GM23338 (cell line): ENCODE results near the gene MAP3K21. TPM values are rescaled to one million over a fixed set of nuclear protein-coding genes. Genes with fewer than 3 reads are reported as not detected.

Experiments
- ATAC-seq: fragments of 200-7000 bp; cut with Tn5 transposase; 3 replicates; pipeline ENCODE4 v1.9.1; 2020
- DNase-seq: peaks from one replicate; pipeline ENCODE4 v3.0.0-alpha.2; 2015; ENCODE audit warnings: low spot score
- H2AFZ ChIP-seq: fragments of 200-600 bp; sonication (generic); 2 replicates; pipeline ENCODE4 v1.8.0; 2016; ENCODE audit warnings: antibody characterized with exemption, mild to moderate bottlenecking, moderate library complexity
- H3F3A ChIP-seq: fragments of 200-600 bp; sonication (generic); replicated peaks from 2 replicates; pipeline ENCODE4 v1.8.0; 2017; ENCODE audit warnings: antibody characterized with exemption, mixed run types, low read depth
- H3K27ac ChIP-seq: fragments of 200-600 bp; sonication (generic); 2 replicates; pipeline ENCODE4 v1.6.1; 2016; ENCODE audit warnings: low read depth
- H3K27me3 ChIP-seq: fragments of 200-600 bp; sonication (generic); 2 replicates; pipeline ENCODE4 v1.8.0; 2016; ENCODE audit warnings: mild to moderate bottlenecking, mixed run types, moderate library complexity; ENCODE audit not compliant: insufficient read depth
- H3K36me3 ChIP-seq: fragments of 200-600 bp; sonication (generic); 2 replicates; pipeline ENCODE4 v1.8.0; 2016; ENCODE audit warnings: mild to moderate bottlenecking; ENCODE audit not compliant: insufficient read depth
- H3K4me1 ChIP-seq: fragments of 200-600 bp; sonication (generic); 2 replicates; pipeline ENCODE4 v1.8.0; 2016; ENCODE audit warnings: mild to moderate bottlenecking, moderate library complexity; ENCODE audit not compliant: insufficient read depth
- H3K4me2 ChIP-seq: fragments of 200-600 bp; sonication (generic); 2 replicates; pipeline ENCODE4 v1.7.1; 2017; ENCODE audit warnings: mixed run types
- H3K4me3 ChIP-seq: fragments of 200-600 bp; sonication (generic); 2 replicates; pipeline ENCODE4 v1.6.1; 2016; ENCODE audit warnings: mixed run types
- H3K79me2 ChIP-seq: fragments of 200-600 bp; sonication (generic); replicated peaks from 2 replicates; pipeline ENCODE4 v1.8.0; 2017; ENCODE audit warnings: mild to moderate bottlenecking; ENCODE audit not compliant: insufficient read depth
- H3K9me2 ChIP-seq: fragments of 200-600 bp; sonication (generic); 2 replicates; pipeline ENCODE4 v1.8.0; 2017; ENCODE audit not compliant: insufficient read depth
- H4K20me1 ChIP-seq: fragments of 200-600 bp; sonication (generic); replicated peaks from 2 replicates; pipeline ENCODE4 v1.8.0; 2017; ENCODE audit warnings: mild to moderate bottlenecking; ENCODE audit not compliant: insufficient read depth
- H3K27ac Mint-ChIP-seq: 2 replicates; pipeline ENCODE4 v1.8.0; 2020; ENCODE audit warnings: inconsistent platforms, mild to moderate bottlenecking, moderate library complexity, mixed read lengths
- H3K27me3 Mint-ChIP-seq: 3 replicates; pipeline ENCODE4 v1.8.0; 2022; ENCODE audit warnings: low read depth, mild to moderate bottlenecking, moderate library complexity, mixed read lengths, inconsistent platforms; ENCODE audit not compliant: insufficient read depth, poor library complexity
- H3K36me3 Mint-ChIP-seq: 3 replicates; pipeline ENCODE4 v1.8.0; 2021; ENCODE audit warnings: low read depth, mild to moderate bottlenecking, inconsistent platforms, moderate library complexity, mixed read lengths
- H3K4me1 Mint-ChIP-seq: 3 replicates; pipeline ENCODE4 v1.8.0; 2020; ENCODE audit warnings: mild to moderate bottlenecking, inconsistent platforms, mixed read lengths
- H3K4me3 Mint-ChIP-seq: 3 replicates; pipeline ENCODE4 v1.8.0; 2021; ENCODE audit warnings: moderate library complexity, mild to moderate bottlenecking, inconsistent platforms, mixed read lengths
- H3K9me3 Mint-ChIP-seq: 3 replicates; pipeline ENCODE4 v1.8.0; 2020; ENCODE audit warnings: moderate library complexity, mild to moderate bottlenecking, inconsistent platforms, mixed read lengths
- CTCF ChIP-seq, 2 experiments: fragments of 200-600 bp in 1 of 2; sonication (generic) in 1 of 2; conservative IDR thresholded peaks; 2 replicates each; pipeline versions ENCODE4 v1.5.1 to v1.6.1; 2016 to 2017; ENCODE audit warnings: antibody characterized with exemption in 2 of 2, low read depth in 2 of 2, mild to moderate bottlenecking in 2 of 2, moderate library complexity in 1 of 2
- ETS1 ChIP-seq: IDR thresholded peaks from 2 replicates; pipeline ENCODE4 v1.6.1; 2016; ENCODE audit warnings: antibody characterized with exemption
- EZH2phosphoT487 ChIP-seq: fragments of 200-600 bp; sonication (generic); IDR thresholded peaks from one replicate; pipeline ENCODE4 v1.8.1; 2018; ENCODE audit warnings: antibody characterized with exemption; ENCODE audit not compliant: unreplicated experiment
- JUNB ChIP-seq: IDR thresholded peaks from one replicate; pipeline ENCODE4 v1.6.1; 2016; ENCODE audit warnings: antibody characterized with exemption; ENCODE audit not compliant: unreplicated experiment
- STAT1 ChIP-seq: IDR thresholded peaks from one replicate; pipeline ENCODE4 v1.6.1; 2016; ENCODE audit warnings: antibody characterized with exemption; ENCODE audit not compliant: unreplicated experiment
- ZNF331 ChIP-seq: fragments of 250-450 bp; sonication (Bioruptor Pico); IDR thresholded peaks from 2 replicates; pipeline ENCODE4 v1.5.0; 2020; ENCODE audit warnings: low read depth, mild to moderate bottlenecking, moderate library complexity
- ZNF462 ChIP-seq: fragments of 250-450 bp; sonication (Bioruptor Pico); IDR thresholded peaks from 2 replicates; pipeline ENCODE4 v1.5.0; 2020; ENCODE audit warnings: mild to moderate bottlenecking, moderate library complexity
- polyA plus RNA-seq: library from polyadenylated mRNA; unstranded; fragments of >200 nt; fragmentation: Nextera tagmentation; extraction: Ambion mirVana; gene quantifications from 2 replicates; pipeline ENCODE4 v1.2.1, GENCODE V29; 2016
- total RNA-seq: library from RNA; depleted of rRNA; stranded (reverse); fragments of >200 nt; shearing (Covaris generic); gene quantifications from 2 replicates; pipeline ENCODE4 v1.2.3, GENCODE V29; 2014

Gene MAP3K21
- total and polyA plus RNA-seq, 2 experiments from 2014 or later: 11.7 to 40.1 TPM

GRCh38 chr1:233313434-233314155 lies 13.9 kb upstream of the MAP3K21 start (continued):
- TF ChIP-seq EZH2phosphoT487 (no peak), JUNB (no peak), CTCF (conservative IDR thresholded peaks at IDR 0.05; ENCODE audit: low read depth in 2 of 2) (no peak), STAT1 (no peak), ETS1 (no peak), ZNF331 (CRISPR knock-in tag) (no peak)

GRCh38 chr1:233315718-233316301 lies 11.7 kb upstream of the MAP3K21 start:
- H3K27me3 ChIP-seq: no peaks in the 10 kb centered on the region
- H3K4me3 ChIP-seq: no peak overlapping the region
- H3K4me1 ChIP-seq: no peaks in the 10 kb centered on the region
- no peak for DNase-seq
- H3F3A ChIP-seq: no peaks in the 10 kb centered on the region
- Mint-ChIP-seq H3K4me1 (peaks cover 14% of the 10 kb centered on the region; the same call in 2 of the 3 replicates), H3K27ac (no peak overlapping the region), H3K9me3 (no peaks in the 10 kb centered on the region), H3K27me3 (no peaks in the 10 kb centered on the region), H3K36me3 (no peaks in the 10 kb centered on the region), H3K4me3 (no peak overlapping the region)
- no peak for TF ChIP-seq ZNF462
- H4K20me1 ChIP-seq: no peaks in the 10 kb centered on the region
- H2AFZ ChIP-seq: no peak overlapping the region
- no peak overlapping the region for H3K27ac ChIP-seq
- H3K36me3 ChIP-seq: no peaks in the 10 kb centered on the region
- no peaks in the 10 kb centered on the region for H3K9me2 ChIP-seq
- H3K79me2 ChIP-seq: no peaks in the 10 kb centered on the region
- no peak overlapping the region for H3K4me2 ChIP-seq
- ATAC-seq: no peak
